ENCODE measurements around the gene ARID5B.

The ARID5B gene

DNA sequence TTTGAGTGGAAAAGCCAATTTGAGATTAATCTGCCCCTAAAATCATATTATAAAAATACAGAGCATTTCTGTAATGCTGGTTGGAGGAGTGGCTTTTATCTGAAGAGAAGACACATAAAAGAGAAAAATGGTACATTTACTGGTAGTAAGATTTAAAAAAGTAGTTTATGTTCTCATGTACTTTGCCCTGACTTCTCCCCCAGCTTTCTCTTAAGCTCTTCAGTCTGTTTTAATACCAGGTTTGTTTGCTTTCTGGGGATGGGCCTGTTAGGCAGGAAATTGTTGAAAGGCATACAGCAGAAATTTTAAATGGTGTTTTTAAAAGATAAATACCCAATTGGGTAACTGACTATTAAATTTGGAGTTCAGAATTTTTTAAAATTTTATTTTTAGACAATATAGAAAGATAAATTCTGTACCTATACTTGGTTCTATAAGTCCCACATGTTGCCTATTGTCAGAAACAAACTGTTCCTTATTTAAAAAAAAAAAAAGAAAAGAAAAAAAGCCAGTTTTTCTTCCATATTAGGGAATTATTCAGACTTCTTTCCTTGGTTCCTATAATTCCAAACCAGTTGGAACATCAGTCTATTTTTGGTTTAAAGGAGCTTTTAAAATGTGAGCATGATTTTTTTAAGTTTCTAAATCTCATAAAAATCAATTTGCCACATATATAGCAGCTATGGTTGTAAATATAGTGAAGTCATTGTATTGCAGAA lies 136.6 kb downstream of the ARID5B start:
- DNase-seq: no peak
- no peaks in the 10 kb centered on the region for H3K36me3 ChIP-seq (ENCODE audit: control insufficient read depth in 1 of 2, insufficient read depth in 2 of 2, low read length in 2 of 2)
- peaks cover 21 to 28% of the 10 kb centered on the region in 2 experiments for H3K4me1 ChIP-seq (ENCODE audit: control insufficient read depth in 1 of 2, insufficient read depth in 2 of 2, low read length in 2 of 2)
- H3K27me3 ChIP-seq (ENCODE audit: insufficient read depth, low read length): no peaks in the 10 kb centered on the region
- H3K79me1 ChIP-seq (ENCODE audit: low read length): peaks cover 29% of the 10 kb centered on the region
- no peak overlapping the region for H3K14ac ChIP-seq (ENCODE audit: low read length)
- H4K91ac ChIP-seq (ENCODE audit: low read depth, low read length): no peak overlapping the region
- no peak overlapping the region for H2BK120ac ChIP-seq (ENCODE audit: insufficient read depth, low read length, poor library complexity)
- H3K27ac ChIP-seq (ENCODE audit: low read depth, low read length): no peak overlapping the region
- H3K9ac ChIP-seq (ENCODE audit: low read length): no peak overlapping the region
- H2BK5ac ChIP-seq (ENCODE audit: low read depth, low read length, poor library complexity): no peak overlapping the region
- H2BK12ac ChIP-seq (ENCODE audit: low read length): no peak overlapping the region
- no peak overlapping the region for H2AFZ ChIP-seq (ENCODE audit: insufficient read depth, low read length, poor library complexity)
- H4K12ac ChIP-seq (ENCODE audit: low read depth, low read length): no peak overlapping the region
- H3K23ac ChIP-seq (ENCODE audit: low read length): no peak overlapping the region
- no peak overlapping the region for H2AK5ac ChIP-seq (ENCODE audit: low read length)
- H3K79me2 ChIP-seq (ENCODE audit: control insufficient read depth, insufficient read depth, low read length, poor library complexity): no peaks in the 10 kb centered on the region
- no peak overlapping the region for H3K18ac ChIP-seq (ENCODE audit: low read length)
- no peak overlapping the region for H4K8ac ChIP-seq (ENCODE audit: low read depth, low read length)
- no peak overlapping the region for H3K4me3 ChIP-seq (ENCODE audit: low read depth, low read length)
- no peak overlapping the region for H3K4me2 ChIP-seq (ENCODE audit: low read length)
- no peaks in the 10 kb centered on the region for H3K9me3 ChIP-seq (ENCODE audit: insufficient read depth, low read depth, low read length)
- H3K4ac ChIP-seq (ENCODE audit: low read depth, low read length): no peak overlapping the region

DNA sequence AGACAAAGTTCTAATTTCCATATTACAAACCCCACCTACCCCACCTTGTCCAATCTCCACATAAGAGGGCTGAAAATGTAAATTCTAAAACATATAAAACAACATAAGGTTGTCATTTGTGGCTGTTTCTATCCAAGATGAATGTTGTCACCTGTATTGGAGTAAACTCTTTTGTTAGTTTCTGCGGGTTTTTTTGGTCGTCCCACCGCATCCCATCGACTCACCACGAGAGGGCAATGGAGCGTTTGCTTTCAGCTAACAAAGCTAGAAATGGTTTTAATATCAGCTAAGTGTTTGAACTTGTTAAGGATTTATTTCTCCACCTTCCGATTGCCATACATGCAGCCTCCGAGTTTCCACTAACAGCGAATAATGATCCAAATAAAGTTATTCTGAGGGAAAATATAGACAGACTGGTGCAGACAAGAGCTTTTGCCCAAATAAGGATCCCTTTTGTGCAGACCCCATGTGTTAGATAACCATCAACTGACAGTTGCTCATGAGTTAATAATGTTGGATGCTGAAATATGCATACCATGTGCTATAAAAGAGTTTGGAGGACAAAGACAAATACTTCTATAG lies 137.2 kb downstream of the ARID5B start:
- Histone ChIP-seq H3K79me1 (ENCODE audit: low read length) (peaks cover 29% of the 10 kb centered on the region), H4K91ac (ENCODE audit: low read depth, low read length) (no peak overlapping the region), H4K8ac (ENCODE audit: low read depth, low read length) (no peak overlapping the region), H2AFZ (ENCODE audit: insufficient read depth, low read length, poor library complexity) (no peak overlapping the region), H3K36me3 (ENCODE audit: control insufficient read depth in 1 of 2, insufficient read depth in 2 of 2, low read length in 2 of 2) (no peaks in the 10 kb centered on the region), H4K12ac (ENCODE audit: low read depth, low read length) (no peak overlapping the region), H3K4me1 (ENCODE audit: control insufficient read depth in 1 of 2, insufficient read depth in 2 of 2, low read length in 2 of 2) (peaks cover 21 to 28% of the 10 kb centered on the region in 2 experiments), H3K4ac (ENCODE audit: low read depth, low read length) (no peak overlapping the region), H2BK5ac (ENCODE audit: low read depth, low read length, poor library complexity) (peak overlapping the region; percentile 32), H3K27me3 (ENCODE audit: insufficient read depth, low read length) (no peaks in the 10 kb centered on the region), H2BK12ac (ENCODE audit: low read length) (no peak overlapping the region), H3K79me2 (ENCODE audit: control insufficient read depth, insufficient read depth, low read length, poor library complexity) (no peaks in the 10 kb centered on the region), H3K14ac (ENCODE audit: low read length) (no peak overlapping the region), H3K4me2 (ENCODE audit: low read length) (peak overlapping the region; percentile 37), H3K9me3 (ENCODE audit: insufficient read depth, low read depth, low read length) (no peaks in the 10 kb centered on the region), H2AK5ac (ENCODE audit: low read length) (no peak overlapping the region), H3K27ac (ENCODE audit: low read depth, low read length) (no peak overlapping the region), H3K18ac (ENCODE audit: low read length) (no peak overlapping the region), H3K9ac (ENCODE audit: low read length) (no peak overlapping the region), H3K4me3 (ENCODE audit: low read depth, low read length) (no peak overlapping the region), H2BK120ac (ENCODE audit: insufficient read depth, low read length, poor library complexity) (no peak overlapping the region), H3K23ac (ENCODE audit: low read length) (no peak overlapping the region)
- DNase-seq: peak; percentile 78 to 90
- WGBS (ENCODE audit: extremely low coverage, insufficient coverage, insufficient read length): no CpG with 5 or more reads among the region's 9 CpGs

DNA sequence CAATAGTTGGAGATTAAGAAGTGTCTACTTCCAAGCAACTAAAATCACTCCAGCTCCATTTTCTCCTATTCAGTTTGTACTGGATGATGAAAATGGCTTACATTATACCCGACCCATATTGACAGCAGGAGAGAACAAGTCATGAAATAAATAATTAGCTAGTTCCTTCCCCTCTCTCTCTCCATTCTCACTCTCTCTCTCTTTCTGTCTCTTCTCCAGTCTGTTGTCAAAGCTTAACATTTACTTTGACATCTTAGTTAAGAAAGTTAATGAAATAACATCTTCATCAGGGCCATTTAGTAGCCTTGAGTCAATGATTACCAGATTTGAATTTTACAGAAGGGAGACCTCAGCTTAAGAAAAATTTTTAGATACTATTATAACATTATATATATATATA lies 138.5 kb downstream of the ARID5B start:
- H3K27ac ChIP-seq (ENCODE audit: low read depth, low read length): no peak overlapping the region
- H3K4me2 ChIP-seq (ENCODE audit: low read length): no peak overlapping the region
- H4K12ac ChIP-seq (ENCODE audit: low read depth, low read length): no peak overlapping the region
- no peak overlapping the region for H2BK12ac ChIP-seq (ENCODE audit: low read length)
- WGBS (ENCODE audit: extremely low coverage, insufficient coverage, insufficient read length): no CpG with 5 or more reads among the region's 1 CpG
- no peak overlapping the region for H4K8ac ChIP-seq (ENCODE audit: low read depth, low read length)
- H3K9ac ChIP-seq (ENCODE audit: low read length): no peak overlapping the region
- no peaks in the 10 kb centered on the region for H3K79me2 ChIP-seq (ENCODE audit: control insufficient read depth, insufficient read depth, low read length, poor library complexity)
- no peak overlapping the region for H2AFZ ChIP-seq (ENCODE audit: insufficient read depth, low read length, poor library complexity)
- H3K36me3 ChIP-seq (ENCODE audit: control insufficient read depth in 1 of 2, insufficient read depth in 2 of 2, low read length in 2 of 2): no peaks in the 10 kb centered on the region
- no peak overlapping the region for H3K14ac ChIP-seq (ENCODE audit: low read length)
- H3K4me3 ChIP-seq (ENCODE audit: low read depth, low read length): no peak overlapping the region
- peaks cover 21 to 28% of the 10 kb centered on the region in 2 experiments for H3K4me1 ChIP-seq (ENCODE audit: control insufficient read depth in 1 of 2, insufficient read depth in 2 of 2, low read length in 2 of 2)
- peaks cover 31% of the 10 kb centered on the region for H3K79me1 ChIP-seq (ENCODE audit: low read length)
- no peak overlapping the region for H3K23ac ChIP-seq (ENCODE audit: low read length)
- no peak overlapping the region for H2BK120ac ChIP-seq (ENCODE audit: insufficient read depth, low read length, poor library complexity)
- no peak overlapping the region for H2BK5ac ChIP-seq (ENCODE audit: low read depth, low read length, poor library complexity)
- H3K4ac ChIP-seq (ENCODE audit: low read depth, low read length): no peak overlapping the region
- no peaks in the 10 kb centered on the region for H3K27me3 ChIP-seq (ENCODE audit: insufficient read depth, low read length)
- H2AK5ac ChIP-seq (ENCODE audit: low read length): no peak overlapping the region
- DNase-seq: no peak
- H3K18ac ChIP-seq (ENCODE audit: low read length): no peak overlapping the region
- H3K9me3 ChIP-seq (ENCODE audit: insufficient read depth, low read depth, low read length): no peaks in the 10 kb centered on the region
- peak overlapping the region; percentile 61 for H4K91ac ChIP-seq (ENCODE audit: low read depth, low read length)

DNA sequence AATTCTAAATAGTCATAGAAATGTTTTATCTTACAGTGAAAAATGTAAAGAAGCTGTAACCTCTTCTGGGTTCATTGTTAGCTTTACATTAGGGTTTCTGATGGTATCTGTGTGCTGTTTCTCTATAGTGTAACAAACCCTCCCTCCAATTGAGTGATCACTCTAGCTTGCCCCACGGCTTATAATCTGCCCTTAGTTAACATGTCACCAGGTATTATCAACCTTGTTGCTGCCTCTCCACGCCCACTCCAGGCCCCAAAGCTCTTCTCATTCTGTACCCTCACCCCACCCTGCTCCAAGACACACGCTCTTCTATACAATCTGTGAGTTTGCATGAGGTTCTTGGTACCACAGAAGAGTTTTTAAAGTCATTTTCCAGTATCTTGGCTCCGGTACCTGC lies 139.4 kb downstream of the ARID5B start:
- peak overlapping the region; percentile 75 for H2BK5ac ChIP-seq (ENCODE audit: low read depth, low read length, poor library complexity)
- peak overlapping the region; percentile 25 for H2AFZ ChIP-seq (ENCODE audit: insufficient read depth, low read length, poor library complexity)
- no CpG with 5 or more reads among the region's 4 CpGs for WGBS (ENCODE audit: extremely low coverage, insufficient coverage, insufficient read length)

More for the DNA sequence above, 139.4 kb downstream of the ARID5B start:
- Histone ChIP-seq H2BK12ac (ENCODE audit: low read length) (peak overlapping the region; percentile 95), H3K4me1 (ENCODE audit: control insufficient read depth in 1 of 2, insufficient read depth in 2 of 2, low read length in 2 of 2) (peaks cover 21 to 31% of the 10 kb centered on the region in 2 experiments), H3K9me3 (ENCODE audit: insufficient read depth, low read depth, low read length) (no peaks in the 10 kb centered on the region), H2BK120ac (ENCODE audit: insufficient read depth, low read length, poor library complexity) (peak overlapping the region; percentile 47), H2AK5ac (ENCODE audit: low read length) (peak overlapping the region; percentile 76), H3K4ac (ENCODE audit: low read depth, low read length) (no peak overlapping the region), H3K4me2 (ENCODE audit: low read length) (no peak overlapping the region), H4K91ac (ENCODE audit: low read depth, low read length) (peak overlapping the region; percentile 88), H3K14ac (ENCODE audit: low read length) (peak overlapping the region; percentile 70), H3K27me3 (ENCODE audit: insufficient read depth, low read length) (no peaks in the 10 kb centered on the region), H4K8ac (ENCODE audit: low read depth, low read length) (peak overlapping the region; percentile 61), H3K27ac (ENCODE audit: low read depth, low read length) (no peak overlapping the region), H3K4me3 (ENCODE audit: low read depth, low read length) (no peak overlapping the region), H3K18ac (ENCODE audit: low read length) (peak overlapping the region; percentile 29), H3K23ac (ENCODE audit: low read length) (no peak overlapping the region), H3K79me2 (ENCODE audit: control insufficient read depth, insufficient read depth, low read length, poor library complexity) (no peaks in the 10 kb centered on the region), H4K12ac (ENCODE audit: low read depth, low read length) (no peak overlapping the region), H3K9ac (ENCODE audit: low read length) (no peak overlapping the region), H3K79me1 (ENCODE audit: low read length) (peaks cover 31% of the 10 kb centered on the region), H3K36me3 (ENCODE audit: control insufficient read depth in 1 of 2, insufficient read depth in 2 of 2, low read length in 2 of 2) (no peaks in the 10 kb centered on the region)
- peak in 1 of 2 donors; percentile 76 for DNase-seq
